Body of pancreas (tissue), 4 donors: ENCODE results near the gene ZNF253.

Experiments
- POLR2A ChIP-seq, 3 donors: fragments of 450-650 bp; IDR thresholded peaks; one replicate each; pipeline ENCODE4 v1.6.1; 2016; ENCODE audit warnings: antibody characterized with exemption in 3 of 3, mild to moderate bottlenecking in 2 of 3
- TF ChIP-seq, protein P1 (sequence below), 7 experiments: fragments of 450-650 bp in 4 of 7; fragments of 200-600 bp in 3 of 7; sonication (generic) in 3 of 7; IDR thresholded peaks; one replicate each; pipeline ENCODE4 v1.5.1; 2016 to 2019; ENCODE audit warnings: antibody characterized with exemption in 7 of 7

- TF ChIP-seq, protein P1, sequence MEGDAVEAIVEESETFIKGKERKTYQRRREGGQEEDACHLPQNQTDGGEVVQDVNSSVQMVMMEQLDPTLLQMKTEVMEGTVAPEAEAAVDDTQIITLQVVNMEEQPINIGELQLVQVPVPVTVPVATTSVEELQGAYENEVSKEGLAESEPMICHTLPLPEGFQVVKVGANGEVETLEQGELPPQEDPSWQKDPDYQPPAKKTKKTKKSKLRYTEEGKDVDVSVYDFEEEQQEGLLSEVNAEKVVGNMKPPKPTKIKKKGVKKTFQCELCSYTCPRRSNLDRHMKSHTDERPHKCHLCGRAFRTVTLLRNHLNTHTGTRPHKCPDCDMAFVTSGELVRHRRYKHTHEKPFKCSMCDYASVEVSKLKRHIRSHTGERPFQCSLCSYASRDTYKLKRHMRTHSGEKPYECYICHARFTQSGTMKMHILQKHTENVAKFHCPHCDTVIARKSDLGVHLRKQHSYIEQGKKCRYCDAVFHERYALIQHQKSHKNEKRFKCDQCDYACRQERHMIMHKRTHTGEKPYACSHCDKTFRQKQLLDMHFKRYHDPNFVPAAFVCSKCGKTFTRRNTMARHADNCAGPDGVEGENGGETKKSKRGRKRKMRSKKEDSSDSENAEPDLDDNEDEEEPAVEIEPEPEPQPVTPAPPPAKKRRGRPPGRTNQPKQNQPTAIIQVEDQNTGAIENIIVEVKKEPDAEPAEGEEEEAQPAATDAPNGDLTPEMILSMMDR (IDR thresholded peaks at IDR 0.05): no peak
- peak; percentile 47 to 83 (median 79) for TF ChIP-seq POLR2A (IDR thresholded peaks at IDR 0.05)
These were observed 35.2 kb downstream of the ZNF253 start, which contains the start of gene ZNF93 for GRCh38 chr19:19900729-19901444.
